ENCODE data around the gene MELTF.
A peak's percentile ranks its signal among the peaks of the same experiment; 100 is the strongest.

The MELTF gene

DNA sequence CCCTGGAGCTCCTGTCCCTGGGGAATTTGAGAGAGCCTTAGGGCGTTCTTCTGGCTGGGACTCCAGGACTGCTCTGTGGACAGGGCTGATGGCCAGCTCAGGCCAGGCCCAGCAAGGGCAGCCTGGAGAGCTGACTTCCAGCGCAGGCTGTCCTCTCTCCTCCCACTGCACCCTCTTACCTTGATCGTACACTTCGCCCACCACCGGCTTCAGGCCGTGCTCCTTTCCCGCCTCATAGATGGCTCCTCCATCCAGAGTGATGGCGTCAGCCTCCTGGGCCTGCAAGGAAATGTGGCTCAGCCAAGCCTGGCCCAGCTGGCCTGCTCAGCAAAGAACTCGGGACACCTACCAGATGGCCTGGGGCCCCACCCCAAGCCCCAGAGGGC is 3.1 kb downstream of the MELTF start:
- DNase-seq, result no peak

DNA sequence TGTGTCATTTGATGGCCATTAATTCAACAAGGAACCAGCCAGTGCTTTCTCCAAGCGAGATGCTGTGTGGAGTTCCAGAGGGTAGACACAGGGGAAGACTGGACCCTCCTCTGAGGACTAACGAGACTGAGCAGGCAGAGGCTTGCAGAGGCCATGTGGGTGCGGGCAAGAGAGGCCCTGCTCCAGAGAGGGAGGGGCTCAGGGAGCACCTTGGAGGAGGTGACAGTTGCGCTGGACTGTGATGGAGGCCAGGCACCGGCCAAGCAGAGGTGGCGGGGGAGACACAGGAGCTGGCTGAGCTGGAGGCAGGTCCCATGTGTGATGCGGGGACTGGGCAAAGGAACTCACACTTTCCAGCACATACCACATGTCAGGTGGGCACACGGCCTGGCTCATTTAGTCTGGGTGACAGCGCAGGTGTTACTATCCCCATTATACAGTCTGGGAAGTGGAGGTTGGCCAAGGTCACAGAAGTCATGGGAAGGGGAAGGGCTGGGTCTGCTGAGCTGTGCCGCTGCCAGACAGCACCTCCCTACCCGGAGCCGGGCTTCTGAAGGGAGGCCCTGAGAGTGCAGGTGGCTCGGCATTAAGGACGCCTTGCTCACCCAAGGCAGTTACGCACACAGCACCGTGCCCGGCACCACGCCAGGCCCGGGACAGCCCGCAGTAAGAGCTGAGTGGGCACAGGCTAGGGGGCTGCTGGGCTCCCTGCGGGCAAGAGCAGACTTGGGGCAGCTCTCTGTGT is 3.7 kb downstream of the MELTF start:
- no peak for DNase-seq

DNA sequence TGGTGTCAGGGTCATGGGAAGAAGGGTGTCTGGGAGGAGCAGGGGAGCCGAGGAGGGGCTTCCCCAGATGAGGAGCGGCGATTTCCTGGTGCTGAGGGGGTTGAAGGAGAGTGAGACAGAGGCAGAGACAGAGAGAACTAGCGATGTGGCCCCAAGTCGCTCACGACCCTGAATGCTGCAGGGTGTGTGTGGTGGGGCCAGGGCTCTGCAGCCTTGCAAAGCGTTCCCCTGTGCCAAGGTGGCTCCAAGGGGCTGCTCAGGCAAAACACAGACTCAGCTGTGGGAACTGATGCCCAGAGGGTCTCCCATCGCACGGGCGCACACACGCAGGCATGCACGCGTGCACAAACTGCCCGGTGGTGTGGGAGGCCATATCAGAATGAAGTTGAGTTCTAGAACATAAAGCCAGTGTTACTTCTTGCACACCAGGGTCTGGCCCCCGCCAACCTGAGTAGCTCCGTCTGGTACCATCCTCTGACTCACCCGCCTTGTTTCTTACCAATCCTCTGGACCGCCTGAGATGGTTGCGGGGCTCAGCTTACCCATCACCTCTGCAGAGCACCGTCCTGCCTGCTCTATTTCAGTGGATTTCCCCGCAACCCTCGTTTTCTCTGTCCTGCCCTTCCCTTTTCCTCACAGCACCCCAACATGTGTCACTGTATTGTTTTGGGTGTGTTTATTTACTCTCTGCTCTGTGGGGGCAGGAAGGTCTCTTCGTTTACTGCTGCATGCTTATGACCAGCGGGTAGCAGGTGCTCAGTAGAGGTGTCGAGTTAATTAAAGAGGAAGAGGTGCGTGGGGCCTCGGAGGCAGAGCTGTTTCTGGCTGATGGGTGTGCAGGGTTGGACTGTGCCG is 4.5 kb downstream of the MELTF start:
- DNase-seq, result no peak

DNA sequence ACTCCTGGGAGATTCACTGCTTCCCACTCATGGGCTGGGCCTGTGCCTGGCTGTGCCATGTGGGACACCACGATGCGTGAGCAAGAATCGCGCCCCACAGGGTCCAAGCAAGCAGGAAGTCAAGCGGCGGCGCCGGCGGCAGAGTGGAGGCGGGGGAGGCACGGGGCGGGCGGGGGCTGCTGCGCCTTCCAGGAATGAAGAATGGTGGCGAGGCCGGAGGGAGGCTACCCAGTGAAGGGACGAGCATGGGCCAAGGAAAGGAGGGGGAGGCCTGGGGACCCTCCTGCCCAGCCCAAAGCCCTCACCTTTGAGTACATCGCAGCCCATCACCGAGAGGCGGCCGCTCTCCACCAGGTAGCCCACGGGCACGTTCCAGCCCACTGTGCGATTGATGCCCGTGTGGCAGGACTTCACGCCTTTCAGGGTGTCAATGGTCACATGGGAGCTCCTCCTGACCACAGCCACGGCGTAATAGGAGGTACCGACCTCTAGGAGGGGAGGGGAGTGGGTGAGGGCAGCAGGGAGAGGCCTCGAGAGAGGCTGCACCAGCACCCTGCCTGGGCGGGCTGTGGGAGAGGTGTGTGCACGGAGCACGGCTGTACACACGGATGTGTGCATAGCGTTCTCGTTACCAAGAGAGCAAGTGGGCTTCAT is 5.5 kb downstream of the MELTF start:
- no peak for DNase-seq

DNA sequence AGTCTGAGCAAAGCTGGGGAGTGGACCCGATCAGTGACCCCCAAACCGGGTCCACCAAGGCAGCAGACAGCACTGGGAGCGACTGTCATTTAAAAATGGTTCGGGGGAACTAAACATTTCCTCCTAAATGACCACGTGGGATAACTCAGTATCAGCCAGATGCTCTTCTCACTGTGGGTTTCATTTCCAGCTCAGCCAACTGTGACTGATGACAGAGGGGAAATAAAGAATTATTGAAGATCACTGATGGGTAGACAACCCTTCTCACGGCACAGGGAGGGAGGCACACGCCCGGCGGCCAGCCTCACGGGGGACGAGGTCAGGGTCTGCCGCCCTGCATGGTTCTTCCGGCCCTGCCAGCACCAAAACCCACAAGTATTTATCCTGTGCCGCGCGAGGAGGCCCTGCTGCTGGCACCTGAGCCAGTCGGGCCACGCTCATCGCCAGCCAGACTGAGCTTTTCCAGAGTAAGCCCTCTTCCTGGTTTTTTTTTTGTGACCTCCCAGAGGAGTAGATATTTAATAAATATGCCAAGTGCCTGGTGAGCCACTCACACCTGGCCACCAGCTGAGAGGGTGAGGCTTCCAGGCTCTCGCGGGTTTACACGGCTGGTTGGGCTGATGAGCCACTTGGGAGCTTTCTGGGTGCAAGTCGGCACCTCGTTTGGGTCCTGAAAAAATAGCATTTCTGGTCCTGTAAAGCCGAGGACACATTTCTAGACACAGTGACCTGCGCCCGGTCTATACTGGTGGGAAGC is 6.2 kb downstream of the MELTF start:
- DNase-seq, result peak; percentile 75

DNA sequence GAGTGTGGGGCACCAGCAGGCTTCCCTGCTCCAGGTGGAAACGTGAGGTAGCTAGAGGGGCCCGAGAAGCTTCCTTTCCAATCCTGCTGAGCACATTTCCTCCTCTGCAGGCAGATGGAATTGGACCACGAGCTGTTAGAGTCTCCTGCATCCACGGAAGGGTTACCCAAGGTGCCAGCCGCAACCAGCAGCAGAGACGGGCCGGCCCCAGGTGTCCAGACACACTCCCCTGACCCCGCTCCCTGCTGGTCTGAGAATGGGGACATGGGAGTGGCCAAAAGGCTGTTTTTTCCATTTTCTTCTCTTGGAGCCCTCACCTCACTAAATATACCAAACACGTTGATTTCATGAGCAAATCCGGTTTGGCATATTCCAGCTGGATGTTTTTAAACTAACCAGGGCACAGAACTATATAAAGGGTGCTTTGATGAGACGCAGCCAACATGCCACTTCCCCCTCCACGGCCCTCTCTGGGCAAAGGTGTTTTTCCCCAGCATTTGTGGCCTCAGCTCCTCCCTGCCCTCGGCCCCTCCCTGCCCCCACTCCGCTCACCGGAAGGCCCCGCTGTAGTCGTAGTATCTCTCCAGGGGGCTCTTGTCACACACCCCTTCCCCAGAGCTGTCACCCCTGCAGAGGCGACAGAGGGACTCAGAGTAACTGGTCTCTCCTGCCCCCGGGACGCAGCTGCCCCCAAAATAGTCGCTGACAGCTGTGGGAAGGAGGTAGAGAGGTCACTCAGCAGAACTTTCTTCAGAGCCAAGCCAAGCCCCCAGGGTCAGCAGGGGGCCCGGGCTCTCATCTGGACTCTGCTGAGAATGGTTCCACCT is 7.0 kb downstream of the MELTF start:
- no peak for DNase-seq

DNA sequence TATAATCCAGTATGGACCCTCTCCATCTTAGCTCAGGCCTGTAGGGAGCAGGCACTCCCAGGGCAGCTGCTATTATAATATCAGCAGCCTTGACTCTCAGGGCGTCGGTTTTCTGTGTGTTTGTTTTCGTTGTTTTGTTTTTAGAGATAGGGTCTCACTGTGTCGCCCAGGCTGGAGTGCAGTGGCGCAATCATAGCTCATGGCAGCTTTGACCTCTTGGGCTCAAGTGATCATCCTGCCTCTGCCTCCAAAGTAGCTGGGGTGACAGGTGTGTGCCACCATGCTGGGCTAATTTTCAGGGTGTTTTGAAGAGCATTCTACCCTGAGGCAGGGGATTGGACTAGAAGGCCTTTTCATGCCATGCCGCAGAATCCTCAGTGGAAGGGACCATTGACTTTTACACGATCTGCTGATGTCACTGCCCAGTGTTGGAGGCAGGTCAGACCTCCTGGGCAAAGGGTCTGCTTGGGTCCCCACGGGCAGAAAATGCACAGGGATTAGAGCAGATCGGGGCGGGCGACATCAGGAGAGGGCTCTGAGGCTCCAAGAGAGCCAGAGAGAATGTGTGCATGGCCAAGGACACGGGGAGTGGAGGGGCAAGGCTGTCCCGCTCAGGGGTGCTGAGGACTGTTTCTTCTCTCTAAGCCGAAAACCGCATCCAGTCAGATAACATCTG is 7.8 kb downstream of the MELTF start:
- no peak for DNase-seq

DNA sequence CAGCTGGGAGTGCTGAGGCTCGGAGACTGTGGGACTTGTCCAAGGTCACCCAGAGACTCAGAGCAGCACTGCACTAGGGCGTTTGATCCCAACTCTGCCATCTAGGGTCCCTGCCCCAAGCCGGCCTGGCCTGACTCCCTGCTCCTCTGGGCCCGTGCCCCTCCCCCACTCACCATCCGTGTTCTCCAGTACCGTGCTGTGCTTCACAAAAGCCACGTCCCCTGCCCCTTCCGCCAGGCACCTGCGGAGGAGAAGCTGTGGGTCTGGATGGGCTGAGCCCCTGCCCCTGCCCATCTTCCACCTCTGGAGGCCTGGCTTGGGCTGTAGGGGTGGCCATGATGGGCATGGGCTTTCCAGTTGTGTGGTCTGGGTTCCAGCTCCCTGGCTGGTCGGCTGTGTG is 8.4 kb downstream of the MELTF start:
- DNase-seq, result no peak

DNA sequence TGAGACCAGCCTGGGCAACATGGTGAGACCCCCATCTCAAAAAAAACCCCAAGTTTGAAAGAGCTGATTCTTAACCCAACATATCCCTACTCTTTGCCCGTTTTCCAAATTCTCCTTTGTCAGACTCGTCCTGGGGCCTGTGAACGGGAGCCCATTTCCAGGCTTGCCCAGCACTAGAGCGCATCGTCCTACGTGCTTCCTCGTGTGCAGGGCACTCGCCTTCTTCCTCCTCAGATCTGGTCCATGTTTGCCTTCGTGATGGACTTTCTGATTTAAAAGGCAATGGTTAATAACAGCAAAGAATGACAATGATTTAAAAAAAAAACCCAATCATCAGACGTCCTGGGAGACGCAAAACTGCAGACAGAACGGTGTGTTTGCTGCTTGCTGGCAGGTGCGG is 10.1 kb downstream of the MELTF start:
- no peak for DNase-seq

DNA sequence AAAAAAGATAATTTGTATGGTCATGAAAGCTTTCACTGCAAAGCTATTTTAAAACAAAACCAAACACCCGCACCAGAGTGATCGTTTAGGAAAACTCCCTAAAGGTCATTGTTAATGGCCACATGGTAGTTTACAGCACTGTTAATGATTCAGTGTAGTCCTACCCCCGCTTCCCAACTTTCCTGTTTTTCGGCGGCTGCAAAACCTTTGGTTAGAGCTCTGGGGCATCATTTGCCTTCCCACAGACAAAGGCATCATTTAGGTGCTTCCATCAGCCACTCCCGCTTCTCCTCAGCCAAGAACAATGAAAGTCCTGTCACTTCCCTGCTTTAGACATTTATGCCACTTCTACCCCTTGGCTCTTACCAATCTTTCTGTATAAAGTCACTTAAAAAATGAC is 10.6 kb downstream of the MELTF start:
- DNase-seq, result no peak

DNA sequence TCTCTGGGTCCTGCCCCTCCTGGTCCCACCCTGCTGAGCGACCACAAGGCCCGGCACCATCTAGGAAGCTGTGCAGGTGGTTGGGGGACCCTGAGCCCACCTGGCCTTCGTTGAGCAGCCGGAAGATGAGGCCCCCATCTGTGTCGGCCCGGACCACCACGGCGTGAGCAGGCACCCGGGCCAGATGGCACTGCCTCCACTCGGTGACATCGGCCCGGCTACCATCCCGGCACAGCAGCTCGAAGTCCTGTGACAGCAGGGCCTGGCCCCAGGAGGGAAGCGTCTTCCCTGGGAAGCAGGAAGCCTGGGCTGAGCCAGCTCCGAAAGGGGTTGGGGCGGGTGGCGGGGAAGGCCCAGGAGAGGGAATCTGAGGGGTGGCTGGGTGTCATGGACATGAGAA is 12.6 kb downstream of the MELTF start:
- DNase-seq, result no peak

DNA sequence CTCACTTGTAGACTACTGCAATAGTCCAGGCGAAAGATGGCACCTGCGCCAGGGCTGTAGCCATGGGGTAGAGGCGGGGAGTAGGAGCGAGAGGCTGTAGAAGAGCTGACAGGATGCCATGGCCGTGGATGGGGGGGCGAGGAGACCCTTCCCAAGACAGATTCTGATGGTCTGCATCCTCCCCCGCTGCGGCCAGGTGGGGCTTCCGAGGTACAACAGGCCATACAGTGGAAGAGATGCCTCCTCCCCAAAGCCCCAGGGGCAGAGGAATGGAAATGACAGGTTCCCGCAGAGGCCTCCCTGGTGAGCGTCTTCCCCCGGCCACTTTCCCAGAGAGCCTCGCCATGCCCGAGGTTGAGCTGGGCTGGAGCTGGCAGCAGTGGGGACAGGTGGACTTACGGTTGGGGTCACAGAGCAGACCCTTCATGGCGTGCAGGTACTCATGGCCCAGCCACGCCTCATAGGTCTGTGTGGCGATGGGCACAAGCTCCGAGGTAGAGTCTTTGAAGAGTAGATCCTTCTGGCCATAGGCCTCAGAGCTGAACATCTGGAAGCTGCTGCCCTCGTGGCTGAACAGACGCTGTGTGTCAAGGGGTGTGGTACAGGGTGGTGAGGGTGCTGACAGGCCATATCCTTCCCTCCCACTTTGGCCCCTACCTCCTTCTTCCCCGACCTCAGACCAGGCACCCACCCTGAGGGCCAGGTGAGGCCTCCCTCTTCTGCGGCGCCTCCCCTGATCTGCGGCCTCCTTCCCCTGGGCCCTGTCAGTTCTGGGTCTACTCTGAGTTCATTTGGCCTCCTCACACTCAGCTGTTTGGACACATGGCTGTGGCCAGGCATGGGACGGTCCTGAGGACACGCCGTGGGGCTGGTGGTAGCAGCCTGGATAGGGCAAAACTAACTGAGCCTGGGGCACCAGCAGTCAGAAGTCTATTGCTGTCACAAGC is 13.6 kb downstream of the MELTF start:
- no peak for DNase-seq

DNA sequence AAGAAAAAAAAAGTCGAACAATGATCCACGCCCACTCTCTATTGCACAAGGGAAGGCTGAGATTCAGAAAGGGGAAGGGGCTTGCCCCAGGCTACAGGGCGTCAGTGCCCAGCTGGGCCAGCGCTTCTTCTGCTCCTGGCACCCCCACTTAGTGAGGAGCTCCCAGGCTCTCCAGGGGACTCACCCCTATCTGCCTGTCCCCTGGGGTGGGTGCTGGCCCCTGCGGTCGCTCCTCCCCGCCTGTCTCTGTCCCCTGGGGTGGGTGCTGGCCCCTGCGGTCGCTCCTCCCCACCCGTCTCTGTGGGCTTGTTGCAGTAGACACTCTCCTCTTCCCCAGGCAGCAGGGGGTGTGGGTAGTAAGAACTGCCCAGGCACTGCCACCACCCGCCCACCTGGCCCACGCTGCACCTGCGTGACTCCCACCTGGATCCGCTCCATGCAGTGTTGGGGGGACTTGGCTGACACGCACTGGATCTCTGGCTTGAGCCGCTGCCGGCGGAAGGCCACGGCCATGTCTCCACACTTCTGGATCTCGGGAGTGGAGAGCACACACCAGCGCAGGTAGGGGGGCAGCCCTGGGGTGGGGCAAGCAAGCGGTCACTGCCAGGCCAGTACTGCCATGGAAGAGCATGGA is 14.6 kb downstream of the MELTF start:
- DNase-seq, result no peak

DNA sequence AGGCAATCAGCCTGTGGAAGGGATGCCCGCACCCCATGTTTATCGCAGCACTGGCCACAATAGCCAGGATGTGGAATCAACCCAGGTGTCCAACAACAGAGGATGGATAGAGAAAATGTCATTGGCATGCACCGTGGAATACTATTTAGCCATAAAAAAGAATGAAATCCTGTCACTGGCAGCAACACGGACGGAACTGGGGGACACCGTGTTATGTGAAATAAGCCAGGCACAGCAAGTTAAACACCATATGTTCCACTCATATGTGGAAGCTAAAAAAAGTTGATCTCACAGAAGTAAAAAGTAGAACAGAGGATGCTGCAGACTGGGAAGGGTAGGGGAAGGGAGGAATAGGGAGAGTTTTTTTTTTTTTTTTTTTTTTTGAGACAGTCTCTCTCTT is 15.6 kb downstream of the MELTF start:
- DNase-seq, result no peak

DNA sequence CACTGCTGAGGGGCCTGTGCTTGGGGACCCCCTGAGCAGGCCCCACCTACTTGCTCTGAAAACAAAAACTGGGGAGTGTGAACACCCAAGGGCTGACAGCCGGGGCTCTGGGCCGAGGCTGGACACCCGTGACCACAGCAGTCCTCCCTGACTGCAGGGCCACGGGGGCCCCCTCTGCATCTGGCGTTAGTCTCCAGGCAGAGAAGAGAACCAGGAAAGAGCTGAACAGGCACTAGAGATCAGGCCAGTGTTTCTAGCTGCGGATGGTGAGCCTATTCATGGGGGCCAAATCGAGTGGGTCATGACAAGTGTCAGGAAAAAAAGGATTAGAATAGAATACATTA is 17.1 kb downstream of the MELTF start:
- no peak for DNase-seq

DNA sequence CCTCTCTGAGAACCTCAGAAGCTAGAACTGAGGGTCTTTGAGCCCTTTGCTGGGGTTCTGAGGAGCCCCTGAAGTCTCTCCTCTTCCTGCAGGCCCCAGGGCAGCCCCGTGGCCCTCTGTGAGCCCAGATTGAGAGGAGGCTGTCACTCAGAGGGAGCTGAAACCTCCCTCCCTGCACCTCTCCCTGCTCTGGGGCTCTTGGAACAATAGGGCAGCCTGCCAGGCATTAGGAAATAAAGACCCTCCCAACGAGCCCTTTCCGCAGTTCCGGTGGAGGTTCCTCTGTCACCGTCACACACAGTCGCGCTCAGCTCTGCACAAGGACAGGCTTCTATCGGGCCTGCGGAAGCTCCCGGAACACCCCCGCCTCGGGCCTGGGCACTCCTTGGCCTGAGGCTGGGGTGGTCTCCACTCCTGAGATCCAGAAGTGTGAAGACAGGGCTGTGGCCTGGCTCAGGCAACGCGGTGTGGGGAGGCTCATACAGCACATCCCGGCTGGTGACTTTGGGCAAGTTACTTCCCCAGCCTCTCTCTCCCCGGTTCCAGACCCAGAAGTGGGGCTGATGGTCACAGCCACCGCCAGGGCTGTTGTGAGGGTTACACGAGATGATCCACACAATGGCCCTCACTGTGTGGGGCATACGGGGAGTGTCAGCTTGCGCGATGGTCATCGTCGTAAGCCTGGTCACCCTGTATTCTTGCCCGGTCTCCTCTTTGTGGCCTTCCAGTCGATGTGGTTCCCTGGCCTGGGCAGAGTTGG is 17.7 kb downstream of the MELTF start:
- DNase-seq, result no peak

DNA sequence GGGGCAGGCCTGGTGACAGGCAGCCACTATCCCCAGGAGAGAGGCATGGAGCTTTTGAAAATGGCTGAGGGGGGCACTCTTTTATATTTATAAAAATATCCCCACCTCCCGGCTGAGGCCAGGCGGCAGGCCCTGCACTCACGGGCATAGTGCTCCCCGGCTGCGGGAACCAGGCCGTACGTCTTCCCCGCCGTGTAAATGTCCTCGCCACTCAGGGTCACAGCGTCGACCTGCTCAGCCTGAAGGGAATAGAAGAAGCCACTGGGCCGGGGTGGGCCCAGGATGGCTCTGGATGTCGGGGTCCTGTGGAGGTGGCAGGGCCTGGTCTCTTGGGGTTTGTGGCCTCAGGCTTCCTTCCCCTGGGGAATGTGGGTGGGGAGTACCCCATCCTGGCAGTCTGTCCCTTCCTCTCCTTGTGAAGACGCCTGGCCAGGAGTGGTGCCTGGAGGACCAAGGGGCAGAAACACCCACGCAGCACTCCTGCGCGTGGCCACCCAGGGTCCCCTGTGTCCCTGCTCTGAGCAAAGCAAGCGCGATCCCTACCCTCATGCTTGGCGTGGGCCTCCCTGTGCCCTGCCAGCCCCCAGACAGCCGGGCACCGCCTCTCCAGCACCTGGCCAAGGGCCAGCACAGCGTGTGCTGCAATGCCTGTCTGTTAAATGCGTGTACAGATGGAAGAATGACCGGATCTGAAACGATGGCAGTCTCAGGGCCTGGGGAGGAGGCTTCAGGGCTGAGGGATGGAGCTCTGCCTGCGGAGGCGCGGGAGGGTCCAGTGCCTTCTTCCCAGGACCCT is 18.9 kb downstream of the MELTF start:
- no peak for DNase-seq

DNA sequence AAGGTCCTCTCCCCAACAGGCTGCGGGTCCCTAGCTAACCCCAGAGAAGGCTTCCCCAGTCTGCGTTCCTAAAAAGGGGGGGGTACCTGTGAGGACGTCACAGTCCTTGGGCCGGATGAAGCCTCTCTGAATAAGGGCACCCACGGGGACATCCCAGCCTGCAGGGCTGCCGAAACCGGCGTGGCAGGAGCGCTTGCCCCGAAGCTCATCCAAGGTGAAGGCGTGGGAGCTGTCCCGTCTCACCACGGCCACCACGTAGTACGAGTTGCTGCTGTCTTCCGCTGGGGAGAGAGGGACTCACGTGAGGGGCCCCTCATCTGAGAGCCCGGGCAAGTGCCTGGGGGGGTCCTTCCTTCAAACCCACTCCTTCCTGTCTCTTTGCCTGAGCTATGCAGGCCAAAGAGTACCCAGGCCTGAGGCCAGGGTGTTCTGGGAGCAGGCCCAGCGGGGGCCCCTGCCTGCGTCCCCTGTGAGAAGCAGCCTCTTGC is 20.0 kb downstream of the MELTF start:
- no peak for DNase-seq

All from NCI-H1105 (cell line).